GM19328 (cell line): ENCODE measurements around the gene MYH13.
A peak's percentile ranks its signal among the peaks of the same experiment; 100 is the strongest.

Source experiments
- ATAC-seq: cut with Tn5 transposase; IDR thresholded peaks from one replicate; pipeline ENCODE4 v1.9.1; 2021; ENCODE audit warnings: mild to moderate bottlenecking, moderate library complexity; ENCODE audit not compliant: unreplicated experiment

MYH13 gene

DNA sequence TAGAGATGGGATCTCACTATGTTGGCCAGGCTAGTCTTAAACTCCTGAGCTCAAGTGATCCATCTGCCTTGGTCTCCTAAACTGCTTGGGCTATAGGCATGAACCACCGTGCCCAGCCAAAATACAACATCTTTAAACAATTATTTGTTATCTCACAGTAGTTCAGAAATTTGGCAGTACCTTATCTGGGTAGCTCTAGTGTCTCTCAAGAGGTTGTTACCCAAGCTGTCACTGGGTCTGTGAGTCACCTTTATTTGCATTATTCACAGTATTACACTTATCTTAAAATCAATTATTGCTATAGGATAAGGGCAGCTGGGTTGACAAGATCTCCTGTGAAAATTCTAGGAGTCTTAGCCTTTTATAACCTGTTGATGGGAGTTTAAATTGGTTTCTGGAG lies 110.4 kb downstream of the MYH13 start:
- no peak for ATAC-seq

- ATAC-seq: no peak
Measured at GRCh38 chr17:10261098-10261497, 111.7 kb downstream of the MYH13 start.

DNA sequence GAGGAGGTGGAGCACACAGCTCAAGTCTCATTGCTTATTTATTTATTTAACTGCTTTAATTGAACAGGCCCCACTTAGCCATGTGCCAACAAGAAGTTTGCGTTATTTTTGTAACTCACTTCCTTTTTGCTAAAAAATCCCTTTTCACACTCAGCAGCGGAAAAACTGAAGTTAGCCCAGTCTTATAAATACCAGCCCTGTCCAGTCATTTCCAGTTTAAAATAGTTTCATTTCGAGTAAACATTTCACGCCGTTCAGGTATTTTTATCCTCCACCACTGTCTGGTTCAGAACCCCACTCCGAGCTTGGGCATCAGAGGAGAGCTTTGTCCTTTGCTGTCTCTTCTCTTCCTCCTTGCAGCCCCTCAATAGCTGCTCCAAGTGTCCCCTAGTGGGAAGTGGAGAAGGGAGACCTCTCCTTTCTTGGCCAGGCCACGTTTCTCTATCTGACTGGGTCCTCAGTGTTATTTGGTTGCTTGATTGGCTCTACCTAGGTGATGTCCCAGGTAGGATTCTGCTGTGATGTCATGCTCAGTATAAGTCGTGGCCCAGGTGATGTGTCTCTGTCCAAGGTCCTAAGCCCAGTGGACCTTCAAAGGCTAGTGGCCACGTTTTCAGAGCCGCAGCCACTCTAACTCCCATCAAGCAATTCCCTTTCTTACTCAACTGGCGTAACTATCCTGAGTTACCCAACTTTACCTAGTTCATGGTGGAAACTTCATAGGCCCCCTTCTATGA lies 121.4 kb downstream of the MYH13 start:
- ATAC-seq: peak; percentile 75
